Kidney capillary endothelial cell (primary cell): ENCODE measurements around the gene GUCY1A2.
"Not testable (repeated sequence)": the region's sequence is repeated elsewhere in the genome, so short reads cannot be mapped to it uniquely, and the experiment has no call there.

Experiments used
- DNase-seq: peaks from one replicate; pipeline ENCODE4 v3.0.0-alpha.2; 2018; ENCODE audit warnings: low spot score

The GUCY1A2 gene

DNA sequence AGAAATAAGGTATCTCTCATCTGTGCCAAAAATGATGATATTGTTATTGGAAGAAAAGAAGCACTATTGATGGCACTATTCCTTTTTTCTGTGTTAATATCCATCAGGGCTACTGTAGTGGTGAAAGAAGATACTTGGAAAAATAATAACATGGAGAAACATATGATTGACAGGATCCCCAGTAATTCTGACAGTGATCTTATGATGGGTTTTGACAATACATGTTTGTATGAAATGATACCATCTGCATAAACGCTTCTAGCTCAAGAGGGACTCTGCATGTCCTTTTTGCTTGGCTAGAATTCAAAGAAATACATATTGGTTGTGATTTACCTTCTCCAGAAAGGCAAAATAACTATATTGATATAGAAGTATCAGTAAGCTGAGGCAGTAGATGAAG lies 178.1 kb downstream of the GUCY1A2 start:
- no peak for DNase-seq

DNA sequence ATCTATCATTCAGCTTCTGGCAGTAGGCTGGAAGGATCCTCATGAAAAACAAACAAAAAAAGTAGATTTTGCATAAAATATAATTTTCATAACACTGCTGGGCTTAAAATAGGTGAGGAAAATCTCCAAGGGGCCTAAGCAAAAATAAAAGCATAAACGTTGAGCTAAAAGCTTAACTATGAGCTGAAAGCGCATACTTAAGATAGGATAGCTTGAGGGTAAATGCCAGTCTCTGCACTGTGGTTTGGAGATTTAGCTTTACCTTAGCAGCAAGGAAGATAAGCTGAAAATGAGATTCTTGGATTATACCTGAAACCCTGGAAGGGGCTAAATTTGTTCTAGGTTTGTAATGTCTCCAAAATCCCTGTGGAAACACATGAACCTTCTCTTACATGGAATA lies 183.7 kb downstream of the GUCY1A2 start:
- no peak for DNase-seq

DNA sequence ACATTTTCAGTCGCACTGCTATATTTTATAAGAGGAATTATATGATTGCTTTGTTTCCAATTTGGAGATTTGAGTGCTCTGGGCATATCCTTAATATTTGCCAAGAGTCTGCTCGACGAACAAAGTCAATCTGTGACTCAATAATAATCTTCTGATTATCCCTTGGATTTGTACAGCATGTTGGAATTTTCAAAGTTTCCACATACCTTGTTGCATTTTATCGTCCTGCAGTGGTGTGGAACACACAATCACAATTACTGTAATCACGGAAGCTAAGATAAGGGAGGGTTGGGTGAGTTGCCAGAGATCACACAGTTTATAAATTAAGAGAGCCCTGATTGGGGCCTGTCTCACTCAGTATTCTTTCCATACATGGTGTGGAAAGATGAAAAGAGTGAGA lies 189.3 kb downstream of the GUCY1A2 start:
- DNase-seq: no peak

DNA sequence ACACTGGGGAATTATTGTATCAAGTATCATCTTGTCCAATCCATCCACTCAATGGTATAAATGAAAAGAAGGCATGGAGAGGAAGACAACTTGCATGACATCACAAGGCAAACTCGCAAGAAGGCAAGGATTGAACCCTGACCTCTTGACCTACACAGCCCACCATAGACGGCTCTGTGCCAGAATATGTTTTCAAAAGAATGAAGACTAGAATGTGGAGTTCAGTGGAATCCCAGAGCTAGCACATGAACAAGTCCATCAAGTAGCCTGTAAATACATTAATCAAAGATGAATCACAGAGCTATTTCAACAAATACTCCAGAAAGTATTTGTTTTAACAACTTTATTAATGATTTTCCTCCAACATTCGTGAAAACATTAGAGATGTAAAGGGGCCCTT lies 189.7 kb downstream of the GUCY1A2 start:
- DNase-seq: no peak

DNA sequence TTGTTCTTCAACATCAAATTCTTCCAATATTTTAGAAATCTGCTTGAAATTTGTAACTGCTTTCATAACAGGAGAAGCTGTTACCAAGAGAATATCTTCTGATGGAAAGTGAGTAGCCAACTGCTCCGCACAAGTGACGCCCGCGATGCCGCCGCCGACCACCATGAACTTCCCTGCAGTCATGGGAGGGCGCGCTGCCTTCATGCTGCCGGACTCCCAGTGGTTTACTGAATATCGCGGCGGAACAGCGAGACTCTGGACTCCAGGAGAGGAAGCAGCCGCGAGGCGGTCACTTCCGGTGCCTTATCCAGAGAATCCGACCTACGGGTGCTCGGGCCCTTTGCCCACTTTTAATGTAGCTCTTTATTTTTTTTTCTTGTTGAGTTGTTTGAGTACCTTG lies 190.6 kb downstream of the GUCY1A2 start:
- no peak for DNase-seq

DNA sequence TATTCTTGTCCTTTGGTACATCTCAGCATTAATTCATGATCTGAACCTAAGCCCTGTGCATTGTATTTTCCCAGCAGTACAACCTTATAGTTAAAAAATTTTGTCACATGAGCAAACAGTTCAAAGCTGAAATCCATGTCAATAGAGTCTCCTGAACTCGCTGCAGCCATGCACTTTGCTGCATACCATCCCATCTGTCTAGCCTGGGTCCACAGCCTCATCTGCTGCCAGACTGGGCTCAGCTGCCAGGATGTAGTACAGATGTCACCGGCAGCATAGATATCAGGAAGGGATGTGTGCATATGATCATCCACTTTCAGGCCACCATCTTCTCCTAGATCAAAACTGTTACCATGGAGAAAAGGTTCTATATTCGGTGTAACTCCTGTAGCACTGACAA lies 191.7 kb downstream of the GUCY1A2 start:
- DNase-seq: not testable (repeated sequence)

DNA sequence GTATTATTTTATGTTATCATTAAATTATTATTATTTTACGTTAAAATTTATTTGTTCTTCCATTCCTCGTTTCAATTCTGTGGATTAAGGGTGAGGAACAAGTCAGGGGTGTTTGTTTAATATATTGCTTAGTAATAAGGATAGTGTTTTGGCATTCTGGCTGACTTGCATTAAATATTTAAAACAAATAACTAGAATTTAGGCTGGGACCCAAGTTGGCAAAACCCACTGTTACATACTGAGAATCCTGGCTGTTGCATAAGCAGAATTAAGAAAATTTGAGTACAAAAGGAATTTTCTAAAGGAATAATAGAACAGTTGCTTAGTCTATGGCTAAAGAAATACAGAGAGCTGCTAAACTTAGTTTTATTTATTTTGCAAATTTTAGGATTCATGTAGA lies 196.4 kb downstream of the GUCY1A2 start:
- DNase-seq: no peak

DNA sequence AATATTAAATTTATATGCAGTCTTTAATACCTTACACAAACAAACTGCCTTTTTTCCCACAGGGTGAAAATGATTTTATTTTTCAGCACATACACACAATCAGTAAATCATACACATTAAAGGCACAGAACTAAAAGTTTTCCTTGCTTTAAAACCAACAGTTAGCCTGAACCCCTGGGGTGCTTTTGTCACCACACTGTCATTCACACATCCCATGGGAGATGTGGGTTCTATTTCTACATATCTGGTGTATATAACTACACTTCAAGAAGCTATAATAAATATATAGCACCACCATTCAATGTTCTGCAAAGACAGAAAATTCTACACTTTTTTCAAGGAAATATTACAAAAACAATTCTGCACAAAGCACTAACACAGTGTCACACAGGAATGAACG lies 197.0 kb downstream of the GUCY1A2 start:
- no peak for DNase-seq

DNA sequence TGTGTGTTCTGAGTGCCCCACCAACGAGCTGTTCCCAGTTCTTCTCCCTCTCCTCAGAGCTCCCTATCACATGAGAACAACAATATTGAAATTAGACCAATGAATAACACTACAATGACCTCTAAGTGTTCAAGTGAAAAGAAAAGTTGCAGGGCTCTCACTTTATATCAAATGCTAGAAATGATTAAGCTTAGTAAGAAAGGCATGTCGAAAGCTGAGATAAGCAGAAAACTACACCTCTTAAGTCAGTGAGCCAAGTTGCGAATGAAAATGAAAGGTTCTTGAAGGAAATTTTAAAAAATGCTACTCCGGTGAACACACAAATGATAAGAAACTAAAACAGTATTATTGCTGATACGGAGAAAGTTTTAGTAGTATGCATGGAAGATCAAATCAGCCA lies 199.8 kb downstream of the GUCY1A2 start:
- no peak for DNase-seq

DNA sequence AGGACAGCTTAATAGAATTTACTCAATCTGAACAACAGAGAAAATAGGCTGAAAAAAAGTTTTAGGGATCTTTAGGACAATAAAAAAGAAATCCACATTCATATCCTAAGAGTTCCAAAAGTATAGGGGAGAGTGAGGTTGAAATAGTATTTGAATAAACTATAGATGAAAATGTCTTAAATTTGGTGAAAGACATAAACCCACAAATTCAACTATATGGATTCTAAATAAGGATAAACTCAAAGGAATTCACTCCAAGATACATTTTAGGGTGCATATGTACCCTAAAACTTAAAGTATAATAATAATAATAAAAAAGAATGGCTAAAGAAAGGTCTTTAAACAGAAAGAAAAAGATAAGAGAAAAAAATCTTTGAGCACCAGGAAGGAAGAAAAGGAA lies 203.1 kb downstream of the GUCY1A2 start:
- DNase-seq: no peak

DNA sequence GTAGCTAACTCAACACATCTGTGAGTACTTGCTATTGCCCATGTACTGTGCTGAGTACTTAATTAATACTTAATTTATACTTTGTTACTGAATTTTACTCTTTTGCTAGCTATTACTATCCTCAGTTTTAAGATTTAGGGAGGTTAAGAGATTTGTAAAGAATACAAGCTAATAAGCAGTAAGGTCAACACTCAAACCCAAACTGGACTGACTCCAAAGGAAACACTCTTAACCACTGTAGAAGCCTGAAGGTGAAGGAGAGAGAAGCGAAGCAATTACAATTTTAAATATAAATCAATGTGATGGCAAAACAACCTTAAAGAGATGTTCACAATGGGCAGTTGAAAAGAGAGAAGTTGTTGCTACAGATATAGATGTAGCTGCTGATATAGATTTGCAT lies 204.5 kb downstream of the GUCY1A2 start:
- no peak for DNase-seq

DNA sequence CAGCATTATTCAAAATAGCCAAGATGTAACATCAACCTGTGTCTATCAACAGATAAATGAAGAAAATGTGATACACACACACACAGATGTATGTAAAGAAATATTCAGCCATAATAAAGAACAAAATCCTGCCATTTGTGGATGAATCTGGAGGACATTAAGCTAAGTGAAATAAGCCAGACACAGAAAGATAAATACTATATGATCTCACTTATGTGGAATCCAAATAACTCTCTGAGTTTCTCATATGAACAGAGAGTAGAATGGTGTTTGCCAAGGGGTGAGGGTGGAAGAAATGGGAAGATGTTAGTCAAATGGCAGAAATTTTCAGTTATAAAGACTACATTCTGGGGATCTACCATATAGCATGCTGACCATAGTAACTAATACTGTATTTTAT lies 224.2 kb downstream of the GUCY1A2 start:
- DNase-seq: no peak

DNA sequence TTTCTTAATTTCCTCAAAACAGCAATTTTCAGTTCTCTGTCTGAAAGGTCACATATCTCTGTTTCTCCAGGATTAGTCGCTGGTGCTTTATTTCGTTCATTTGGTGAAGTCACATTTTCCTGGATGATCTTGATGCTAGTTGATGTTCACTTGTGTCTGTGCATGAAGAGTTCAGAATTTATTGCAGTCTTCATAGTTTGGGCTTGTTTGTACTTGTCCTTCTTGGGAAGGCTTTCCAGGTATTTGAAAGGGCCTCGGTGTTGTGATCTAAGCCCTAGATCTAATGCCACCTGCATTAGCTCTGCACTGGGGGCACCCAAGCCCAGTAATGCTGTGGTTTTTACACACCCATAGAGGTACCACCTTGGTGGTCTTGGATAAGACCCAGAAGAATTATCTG lies 228.9 kb downstream of the GUCY1A2 start:
- DNase-seq: no peak

DNA sequence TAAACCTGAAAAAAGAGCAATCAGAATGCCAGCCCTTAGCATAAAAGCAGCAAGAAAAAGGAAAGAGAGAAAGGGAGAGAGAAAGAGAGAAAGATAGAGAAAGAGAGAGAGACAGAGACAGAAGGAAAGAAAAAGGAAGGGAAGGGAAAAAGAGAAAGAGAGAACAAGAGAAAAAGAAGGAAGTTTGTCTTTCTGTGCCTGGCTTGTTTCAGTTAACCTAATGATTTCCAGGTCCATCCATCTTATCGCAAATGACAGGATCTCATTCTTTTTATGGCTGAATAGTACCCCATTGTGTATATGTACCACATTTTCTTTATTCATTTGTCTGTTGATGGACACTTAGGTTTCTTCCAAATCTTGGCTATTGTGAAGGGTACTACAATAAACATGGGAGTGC lies 230.8 kb downstream of the GUCY1A2 start:
- DNase-seq: no peak

DNA sequence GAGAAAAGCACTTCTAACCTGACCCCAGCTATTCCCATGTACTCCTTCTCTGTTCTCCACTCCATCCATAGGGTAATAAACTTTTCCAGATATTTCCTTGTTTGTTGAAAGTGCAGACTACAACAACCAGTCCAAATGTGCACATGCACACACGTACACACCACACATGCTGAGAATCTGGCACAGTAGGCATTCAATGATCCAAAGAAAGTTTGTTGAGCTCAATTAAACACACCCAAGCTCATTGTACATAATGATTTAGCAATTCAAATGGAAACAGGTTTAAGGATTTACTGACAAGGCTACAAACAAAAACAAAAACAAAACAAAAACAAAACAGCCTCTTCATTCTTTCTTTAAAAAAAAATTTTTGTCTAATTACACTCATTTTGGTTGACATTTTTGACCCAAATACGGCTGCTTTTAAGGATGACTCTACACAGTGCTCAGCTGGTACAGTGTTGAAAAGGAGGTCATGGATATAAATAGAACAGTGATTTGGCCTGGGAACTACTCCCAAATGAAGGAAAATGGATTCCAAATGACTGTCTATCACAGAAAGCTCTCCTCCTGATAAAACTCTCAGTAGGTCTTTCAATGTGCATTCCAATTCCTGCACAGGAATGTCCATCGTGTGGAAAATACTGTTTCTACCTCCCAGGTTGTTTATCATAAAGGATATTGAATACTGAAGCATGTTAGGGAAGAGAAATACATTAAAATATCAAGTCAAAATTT lies 232.2 kb downstream of the GUCY1A2 start:
- DNase-seq: no peak

DNA sequence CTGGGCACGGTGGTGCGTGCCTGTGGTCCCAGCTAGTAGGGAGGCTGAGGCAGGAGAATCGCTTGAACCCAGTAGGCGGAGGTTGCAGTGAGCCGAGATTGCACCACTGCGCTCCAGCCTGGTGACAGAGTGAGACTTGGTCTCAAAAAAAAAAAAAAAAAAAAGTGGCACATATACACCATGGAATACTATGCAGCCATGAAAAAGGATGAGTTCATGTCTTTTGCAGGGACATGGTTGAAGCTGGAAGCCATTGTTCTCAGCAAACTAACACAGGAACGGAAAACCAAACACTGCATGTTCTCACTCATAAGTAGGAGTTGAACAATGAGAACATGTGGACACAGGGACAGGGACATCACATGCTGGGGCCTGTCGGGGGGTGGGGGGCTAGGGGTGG lies 241.0 kb downstream of the GUCY1A2 start:
- not testable (repeated sequence) for DNase-seq

DNA sequence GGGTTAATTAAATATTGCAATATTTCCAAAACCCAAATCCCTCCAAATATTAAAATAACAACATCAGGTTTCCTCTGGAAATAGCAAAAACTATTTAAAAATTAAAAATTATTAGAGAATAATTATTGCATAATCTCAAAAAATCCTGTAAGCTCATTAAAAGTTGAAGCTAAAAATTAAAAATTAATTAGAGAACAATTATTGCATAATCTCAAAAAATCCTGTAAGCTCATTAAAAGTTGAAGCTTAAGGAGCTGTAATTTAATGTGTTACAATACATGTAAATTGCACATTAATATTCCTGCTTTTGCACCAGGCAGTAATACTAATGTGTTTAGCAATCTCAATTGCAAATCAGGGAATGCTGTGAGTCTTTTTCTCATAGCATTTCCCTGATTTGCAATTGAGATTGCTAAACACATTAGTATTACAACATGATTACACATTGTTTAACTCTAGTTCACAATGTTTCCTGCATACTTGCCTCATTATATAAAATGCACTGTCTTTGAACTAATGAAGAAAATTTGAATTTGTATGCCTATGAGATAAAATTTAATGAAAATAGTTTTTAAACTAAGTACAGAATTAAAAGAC lies 247.7 kb downstream of the GUCY1A2 start:
- DNase-seq: no peak

DNA sequence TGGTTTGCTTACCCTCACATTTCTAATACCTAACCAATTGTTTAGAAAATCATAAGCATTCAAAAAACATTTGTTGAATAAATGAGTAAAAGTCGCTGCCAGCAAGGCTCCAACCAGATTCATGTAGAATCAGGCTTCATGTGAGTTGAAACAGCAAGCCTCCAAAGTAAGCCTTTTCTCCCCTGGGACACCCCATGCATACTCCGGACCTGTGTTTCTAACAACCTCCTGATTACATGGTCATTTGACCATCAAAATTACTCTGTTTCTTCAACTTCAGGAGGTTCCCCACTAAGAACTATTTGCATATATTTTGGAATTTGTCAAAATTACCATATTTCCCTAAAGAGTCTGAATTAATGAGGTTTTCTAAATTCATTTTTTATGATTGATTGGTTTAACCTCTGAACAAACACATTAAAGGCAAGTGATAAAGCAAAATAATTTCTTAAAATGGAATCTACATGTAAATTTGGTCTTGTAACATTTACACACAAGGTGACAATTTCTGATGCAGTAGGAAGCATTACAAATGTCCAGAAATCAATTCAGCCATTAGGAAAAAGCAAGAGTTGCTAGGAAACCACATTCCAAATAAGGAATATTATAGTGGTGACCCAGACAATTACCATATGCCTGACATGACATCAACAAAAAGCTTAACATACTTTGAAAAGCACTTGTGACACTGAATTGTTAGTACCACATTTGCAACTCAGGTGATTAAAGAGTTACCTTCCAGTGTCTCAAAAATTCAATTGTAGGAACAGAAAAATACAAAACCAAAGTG lies 252.6 kb downstream of the GUCY1A2 start:
- DNase-seq: no peak

DNA sequence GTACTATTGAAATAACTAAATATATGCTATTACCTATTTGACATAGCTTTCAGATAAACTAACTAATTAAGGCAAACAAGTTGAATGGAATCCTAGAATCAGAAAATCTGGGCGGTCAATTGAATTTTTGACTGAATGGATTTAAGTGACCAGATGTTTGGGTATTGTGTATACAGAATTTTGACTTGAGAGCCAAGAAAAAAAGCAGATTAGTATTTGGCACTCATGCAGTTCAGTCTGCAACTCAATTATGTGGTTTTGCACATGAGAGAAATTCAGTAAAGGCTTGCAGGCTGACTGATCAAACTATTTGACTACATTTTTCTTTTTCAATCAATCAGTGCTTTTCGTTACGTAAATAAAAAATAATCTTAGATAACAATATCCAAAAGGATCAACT lies 254.8 kb downstream of the GUCY1A2 start:
- DNase-seq: no peak

DNA sequence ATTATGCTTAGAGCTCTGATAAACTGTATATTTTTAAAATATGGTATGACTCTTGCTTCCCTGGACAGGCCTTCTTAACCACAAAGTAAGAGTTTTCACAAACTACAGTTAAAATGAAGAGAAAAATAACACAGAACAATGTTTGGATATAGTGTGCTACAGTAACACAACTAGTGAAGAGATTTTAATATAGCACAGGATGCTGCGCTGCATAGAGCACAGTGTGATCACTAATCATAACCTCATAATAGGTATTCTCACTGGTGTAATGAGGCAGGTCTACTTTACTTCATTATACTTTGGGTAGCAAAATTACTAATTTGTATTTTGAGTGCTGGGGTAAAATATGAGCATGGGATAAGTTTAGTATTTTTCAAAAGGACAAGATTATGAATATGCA lies 256.5 kb downstream of the GUCY1A2 start:
- no peak for DNase-seq

DNA sequence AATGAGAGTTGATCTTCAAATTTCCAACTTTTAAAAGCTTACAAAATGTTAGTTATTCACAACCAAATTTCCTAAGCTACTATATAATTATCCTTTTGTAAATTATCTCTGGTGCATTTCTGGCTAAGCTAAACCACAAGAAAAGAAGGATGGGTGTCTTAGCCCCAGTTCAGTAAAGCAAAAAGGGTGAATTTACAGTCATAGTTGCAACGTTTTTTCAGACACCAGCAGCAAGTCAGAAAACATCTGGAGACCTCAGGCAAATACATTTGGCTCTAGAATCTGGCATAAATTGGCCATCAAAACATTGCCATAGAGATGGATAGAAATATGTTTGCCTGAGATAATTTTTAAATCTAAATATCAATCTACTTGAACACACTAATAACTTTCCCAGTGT lies 257.0 kb downstream of the GUCY1A2 start:
- no peak for DNase-seq

DNA sequence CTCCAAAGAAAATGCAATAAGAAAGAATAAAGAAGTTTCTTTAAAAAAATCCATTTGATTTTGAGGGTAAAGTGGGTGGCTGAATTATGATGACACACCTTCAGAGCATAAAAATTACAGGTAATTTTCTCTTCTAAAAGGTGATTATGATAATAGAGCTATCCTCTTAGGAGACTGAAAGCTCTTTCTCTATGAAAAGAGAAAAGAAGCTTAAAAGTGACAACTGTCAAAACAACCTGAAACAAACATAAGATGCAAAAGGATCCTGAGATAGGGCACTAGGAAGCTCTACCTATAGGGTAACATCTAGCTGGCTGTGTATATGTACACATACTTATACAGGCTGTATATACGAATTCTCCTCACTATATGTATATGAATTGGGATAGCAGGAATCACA lies 270.2 kb downstream of the GUCY1A2 start:
- no peak for DNase-seq

DNA sequence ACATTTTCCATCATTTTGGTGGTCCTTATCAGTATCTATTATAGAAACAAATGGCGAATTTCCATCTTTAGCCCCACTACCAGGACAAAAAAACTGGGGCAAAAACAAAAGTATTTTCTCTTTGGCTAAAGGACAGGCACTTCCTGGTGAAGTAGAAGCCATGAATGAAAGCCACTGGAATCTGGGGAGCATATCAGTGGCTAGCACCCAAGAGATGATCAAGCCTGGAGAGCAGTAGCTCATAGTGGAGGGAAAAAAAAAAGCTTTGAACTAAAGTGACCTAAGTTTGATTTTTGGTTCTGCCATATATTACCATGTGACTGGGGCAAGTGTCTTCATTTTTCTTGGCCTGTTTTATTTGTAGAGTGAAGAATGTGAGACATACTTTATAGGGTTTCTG lies 272.3 kb downstream of the GUCY1A2 start:
- DNase-seq: no peak
